HepG2 (cell line): ENCODE measurements around the gene GHR. TPM values are rescaled to one million over a fixed set of nuclear protein-coding genes. Genes with fewer than 3 reads are reported as not detected.

Experiments used
- ATAC-seq: fragments of 200-7000 bp; cut with Tn5 transposase; 3 replicates; pipeline ENCODE4 v1.9.1; 2020; ENCODE audit warnings: mild to moderate bottlenecking, moderate library complexity
- BruUV-seq: library from RNA; stranded (reverse); fragments of 400-500 nt; replicated peaks from 2 replicates; lab custom pipeline; 2021; lab: Mats Ljungman, UMichigan
- CTCF ChIA-PET: fragments of 300-600 bp; formaldehyde crosslinking; extraction: SDS; loops from one replicate; lab custom pipeline; 2021; ENCODE audit warnings: low total read pairs, inconsistent platforms, low intra/inter-chr PET ratio; lab: Yijun Ruan, JAX
- POLR2A ChIA-PET: fragments of 350-600 bp; sonication (Branson Sonifier 250); formaldehyde crosslinking; loops from one replicate; lab custom pipeline; 2020; ENCODE audit warnings: antibody characterized with exemption, inconsistent platforms; lab: Yijun Ruan, JAX
- DNase-seq: peaks from one replicate; pipeline ENCODE4 v3.0.0-alpha.2; 2015; ENCODE audit warnings: low spot score
- FAIRE-seq: peaks from 3 replicates; lab custom pipeline; 2011; peaks lifted over from hg19 to GRCh38; lab: Jason Lieb, UNC
- H2AFZ ChIP-seq: one replicate; pipeline ENCODE4 v1.6.1; 2011; ENCODE audit warnings: low read length, inconsistent platforms
- H3K27ac ChIP-seq: fragments of 300-600 bp; 3 replicates; pipeline ENCODE4 v1.8.0; 2011; ENCODE audit warnings: mixed run types, mild to moderate bottlenecking, mixed read lengths, low read length, inconsistent platforms; ENCODE audit not compliant: insufficient read depth; ENCODE audit errors: extremely low read length
- H3K27me3 ChIP-seq, 2 experiments: fragments of 200-600 bp in 1 of 2; 2 replicates in 1 of 2; 3 replicates in 1 of 2; pipeline versions ENCODE4 v1.6.0 to v1.8.0; 2011; ENCODE audit warnings: low read length in 2 of 2, mild to moderate bottlenecking in 2 of 2, moderate library complexity in 2 of 2, inconsistent platforms in 1 of 2; ENCODE audit not compliant: insufficient read depth in 2 of 2, control insufficient read depth in 1 of 2
- H3K36me3 ChIP-seq, 2 experiments: fragments of 200-600 bp in 1 of 2; replicated peaks in 1 of 2; 2 replicates in 1 of 2; 3 replicates in 1 of 2; pipeline versions ENCODE4 v1.5.1 to v1.8.0; 2011; ENCODE audit warnings: low read length in 2 of 2, inconsistent platforms in 1 of 2; ENCODE audit not compliant: insufficient read depth in 2 of 2, control insufficient read depth in 1 of 2
- H3K4me1 ChIP-seq: 2 replicates; pipeline ENCODE4 v1.5.1; 2012; ENCODE audit warnings: low read length, inconsistent platforms; ENCODE audit not compliant: insufficient read depth
- H3K4me2 ChIP-seq: 2 replicates; pipeline ENCODE4 v1.6.0; 2011; ENCODE audit warnings: low read depth, low read length, inconsistent platforms
- H3K4me3 ChIP-seq, 3 experiments: fragments of 200-600 bp in 1 of 3; sonication (generic), shearing (Covaris generic) in 1 of 3; replicated peaks in 1 of 3; 2 replicates each; pipeline ENCODE4 v1.5.1; 2011 to 2016; ENCODE audit warnings: low read length in 3 of 3, inconsistent platforms in 2 of 3, low read depth in 2 of 3, mild to moderate bottlenecking in 2 of 3, control low read depth in 1 of 3, mixed read lengths in 1 of 3; ENCODE audit not compliant: insufficient read depth in 1 of 3
- H3K79me2 ChIP-seq: one replicate; pipeline ENCODE4 v1.6.1; 2011; ENCODE audit warnings: low read length, inconsistent platforms; ENCODE audit not compliant: insufficient read depth
- H3K9ac ChIP-seq: 2 replicates; pipeline ENCODE4 v1.6.0; 2011; ENCODE audit warnings: mild to moderate bottlenecking, low read depth, low read length, inconsistent platforms; ENCODE audit not compliant: insufficient read depth
- H3K9me3 ChIP-seq: 2 replicates; pipeline ENCODE4 v1.5.1; 2012; ENCODE audit warnings: mild to moderate bottlenecking, low read length
- H4K20me1 ChIP-seq: 2 replicates; pipeline ENCODE4 v1.6.0; 2011; ENCODE audit warnings: inconsistent platforms, mild to moderate bottlenecking, low read length, moderate library complexity; ENCODE audit not compliant: insufficient read depth
- HMG20A ChIP-seq: IDR thresholded peaks from 2 replicates; pipeline ENCODE4 v1.6.1; 2016; ENCODE audit warnings: borderline replicate concordance
- HNF4G ChIP-seq, 2 experiments: sonication (generic) in 1 of 2; formaldehyde crosslinking in 1 of 2; IDR thresholded peaks; 2 replicates each; pipeline versions ENCODE4 v1.4.0 to v1.6.1; 2011 to 2020; ENCODE audit warnings: borderline replicate concordance in 2 of 2, low read depth in 2 of 2, mild to moderate bottlenecking in 2 of 2, low read length in 1 of 2, missing genetic modification reagents in 1 of 2, moderate library complexity in 1 of 2
- KLF9 ChIP-seq: IDR thresholded peaks from 2 replicates; pipeline ENCODE4 v1.6.1; 2016; ENCODE audit warnings: low read depth
- MTERF4 ChIP-seq: sonication (generic); formaldehyde crosslinking; IDR thresholded peaks from 2 replicates; pipeline ENCODE4 v1.8.0; 2023; ENCODE audit warnings: mild to moderate bottlenecking, missing genetic modification reagents
- NCOA5 ChIP-seq: sonication (generic); formaldehyde crosslinking; IDR thresholded peaks from 2 replicates; pipeline ENCODE4 v1.4.0; 2020; ENCODE audit warnings: missing genetic modification reagents
- PCBP2 ChIP-seq: fragments of 200-400 bp; formaldehyde crosslinking; optimal IDR thresholded peaks from 2 replicates; pipeline ENCODE3; 2018; ENCODE audit warnings: low read length, low read depth; ENCODE audit not compliant: poor library complexity, severe bottlenecking
- STAT5B ChIP-seq: sonication (generic); formaldehyde crosslinking; IDR thresholded peaks from 2 replicates; pipeline ENCODE4 v1.4.0; 2020; ENCODE audit warnings: missing genetic modification reagents
- TAF15 ChIP-seq: fragments of 200-400 bp; formaldehyde crosslinking; IDR thresholded peaks from one replicate; pipeline ENCODE4 v1.6.1; 2018; ENCODE audit warnings: mild to moderate bottlenecking, low read depth, low read length; ENCODE audit not compliant: poor library complexity, severe bottlenecking
- THYN1 ChIP-seq: sonication (generic); formaldehyde crosslinking; IDR thresholded peaks from 2 replicates; pipeline ENCODE4 v1.8.1; 2023; ENCODE audit warnings: low read depth, mild to moderate bottlenecking, moderate library complexity, missing genetic modification reagents, borderline replicate concordance
- ZBTB33 ChIP-seq: sonication (generic); formaldehyde crosslinking; IDR thresholded peaks from 2 replicates; pipeline ENCODE4 v1.4.0; 2020; ENCODE audit warnings: missing genetic modification reagents
- ZFP91 ChIP-seq: sonication (generic); formaldehyde crosslinking; IDR thresholded peaks from 2 replicates; pipeline ENCODE4 v1.9.0; 2022; ENCODE audit warnings: missing genetic modification reagents, mild to moderate bottlenecking, borderline replicate concordance
- ZNF18 ChIP-seq: sonication (generic); formaldehyde crosslinking; IDR thresholded peaks from 2 replicates; pipeline ENCODE4 v1.8.0; 2022; ENCODE audit warnings: mild to moderate bottlenecking, missing genetic modification reagents; ENCODE audit not compliant: insufficient replicate concordance
- ZNF430 ChIP-seq: sonication (generic); formaldehyde crosslinking; IDR thresholded peaks from 2 replicates; pipeline ENCODE4 v1.9.0; 2021; ENCODE audit warnings: mild to moderate bottlenecking, missing genetic modification reagents
- ZNF468 ChIP-seq: sonication (generic); formaldehyde crosslinking; IDR thresholded peaks from 2 replicates; pipeline ENCODE4 v1.8.0; 2022; ENCODE audit warnings: mild to moderate bottlenecking, moderate library complexity, missing genetic modification reagents
- ZNF563 ChIP-seq: sonication (generic); formaldehyde crosslinking; IDR thresholded peaks from 2 replicates; pipeline ENCODE4 v1.8.0; 2022; ENCODE audit warnings: mild to moderate bottlenecking, moderate library complexity, missing genetic modification reagents
- ZNF570 ChIP-seq: sonication (generic); formaldehyde crosslinking; IDR thresholded peaks from 2 replicates; pipeline ENCODE4 v1.4.0; 2020; ENCODE audit warnings: mild to moderate bottlenecking, missing genetic modification reagents, borderline replicate concordance
- ZNF678 ChIP-seq: sonication (generic); formaldehyde crosslinking; IDR thresholded peaks from 2 replicates; pipeline ENCODE4 v1.4.0; 2020; ENCODE audit warnings: mild to moderate bottlenecking, missing genetic modification reagents
- ZNF766 ChIP-seq: sonication (generic); formaldehyde crosslinking; IDR thresholded peaks from 2 replicates; pipeline ENCODE4 v1.5.0; 2020; ENCODE audit warnings: missing genetic modification reagents, borderline replicate concordance
- WGBS: methylation state at CpG from one replicate; pipeline ENCODE4 v1.1.6; 2017; ENCODE audit warnings: low lambda C conversion rate; 5-methylcytosine and 5-hydroxymethylcytosine counted together
- in situ Hi-C: cut with HindIII; loops from 2 replicates; pipeline ENCODE4 v1.10.0; 2017; ENCODE audit warnings: low pct_unique_long_range_greater_than_20kb; ENCODE audit not compliant: extremely low pct_ligation_motif_present
- intact Hi-C: fragments of 100-400 bp; cut with micrococcal nuclease; formaldehyde crosslinking; loops from one replicate; pipeline ENCODE4 v1.10.0; 2022; ENCODE audit not compliant: unreplicated experiment
- polyA plus RNA-seq, 8 experiments: library from polyadenylated mRNA; depleted of rRNA in 3 of 8; stranded (reverse) in 7 of 8; unstranded in 1 of 8; fragments of >200 nt; fragmentation: Illumina TruSeq in 4 of 8; extraction: Trizol in 4 of 8; gene quantifications; 2 replicates each; pipeline versions ENCODE4 v1.2.1 to v1.2.3, GENCODE V29; 2011 to 2016; ENCODE audit warnings: low read depth in 4 of 8, missing spikeins in 1 of 8, mixed read lengths in 1 of 8; ENCODE audit not compliant: insufficient read depth in 1 of 8
- total RNA-seq, 5 experiments: library from RNA; depleted of rRNA; stranded (reverse); fragments of >200 nt; fragmentation: Illumina TruSeq; extraction: Trizol; gene quantifications; 2 replicates each; pipeline ENCODE4 v1.2.3, GENCODE V29; 2016; ENCODE audit warnings: low read depth in 1 of 5

GHR gene
- total and polyA plus RNA-seq, 2 of the 13 experiments (the other 11 are each of a cell fraction or from before 2014, with no cell fraction given), result 0.07 TPM; not detected in 1

- H3K27me3 ChIP-seq, result peaks cover 0 to 11% of the 10 kb centered on the region in 2 experiments; a peak in 2 of 5 replicates
- in situ Hi-C loops, result no loop called here
- POLR2A ChIA-PET, result no interaction called here
- TF ChIP-seq ZNF563 (CRISPR knock-in tag) (no peak), ZNF570 (CRISPR knock-in tag) (no peak), MTERF4 (CRISPR knock-in tag) (no peak), TAF15 (no peak), ZBTB33 (CRISPR knock-in tag) (no peak), HMG20A (CRISPR knock-in tag) (no peak), ZFP91 (no peak), HNF4G (IDR thresholded peaks at IDR 0.05; ENCODE audit: borderline replicate concordance, low read depth, low read length) (no peak), HNF4G (CRISPR knock-in tag; IDR thresholded peaks at IDR 0.05; ENCODE audit: borderline replicate concordance, low read depth) (no peak), KLF9 (no peak), ZNF430 (CRISPR knock-in tag) (no peak), NCOA5 (CRISPR knock-in tag) (no peak), PCBP2 (no peak), ZNF18 (CRISPR knock-in tag) (no peak), THYN1 (CRISPR knock-in tag) (no peak), ZNF468 (CRISPR knock-in tag) (no peak), STAT5B (CRISPR knock-in tag) (no peak), ZNF678 (no peak), ZNF766 (CRISPR knock-in tag) (no peak)
Observed at GRCh38 chr5:42419294-42419693, 3.9 kb upstream of the GHR start.

More at GRCh38 chr5:42419294-42419693, 3.9 kb upstream of the GHR start:
- no TSS peak for BruUV-seq
- CTCF ChIA-PET, result no interaction called here
- Histone ChIP-seq H4K20me1 (no peaks in the 10 kb centered on the region), H3K9me3 (no peaks in the 10 kb centered on the region), H3K79me2 (no peaks in the 10 kb centered on the region), H3K9ac (no peak overlapping the region), H3K4me3 (no peak overlapping the region), H3K27ac (no peak overlapping the region), H2AFZ (no peak overlapping the region), H3K4me1 (peaks cover 6% of the 10 kb centered on the region), H3K36me3 (no peaks in the 10 kb centered on the region), H3K4me2 (no peak overlapping the region)
- FAIRE-seq, result no peak
- intact Hi-C loops, result no loop called here
- 0% methylated on average over 1 of the region's 1 CpG for WGBS
- ATAC-seq, result no peak
- no peak for DNase-seq
